SK-N-SH (cell line): Measurements from ENCODE around the gene PTPN14.

Source experiments
- JUND ChIP-seq: IDR thresholded peaks from 2 replicates; pipeline ENCODE4 v1.4.0; 2012
- POLR2AphosphoS5 ChIP-seq: IDR thresholded peaks from 2 replicates; pipeline ENCODE4 v1.6.1; 2012; ENCODE audit warnings: low read depth, low read length
- TF ChIP-seq, protein P1 (sequence below): IDR thresholded peaks from 2 replicates; pipeline ENCODE4 v1.4.0; 2012; ENCODE audit warnings: low read depth

DNA sequence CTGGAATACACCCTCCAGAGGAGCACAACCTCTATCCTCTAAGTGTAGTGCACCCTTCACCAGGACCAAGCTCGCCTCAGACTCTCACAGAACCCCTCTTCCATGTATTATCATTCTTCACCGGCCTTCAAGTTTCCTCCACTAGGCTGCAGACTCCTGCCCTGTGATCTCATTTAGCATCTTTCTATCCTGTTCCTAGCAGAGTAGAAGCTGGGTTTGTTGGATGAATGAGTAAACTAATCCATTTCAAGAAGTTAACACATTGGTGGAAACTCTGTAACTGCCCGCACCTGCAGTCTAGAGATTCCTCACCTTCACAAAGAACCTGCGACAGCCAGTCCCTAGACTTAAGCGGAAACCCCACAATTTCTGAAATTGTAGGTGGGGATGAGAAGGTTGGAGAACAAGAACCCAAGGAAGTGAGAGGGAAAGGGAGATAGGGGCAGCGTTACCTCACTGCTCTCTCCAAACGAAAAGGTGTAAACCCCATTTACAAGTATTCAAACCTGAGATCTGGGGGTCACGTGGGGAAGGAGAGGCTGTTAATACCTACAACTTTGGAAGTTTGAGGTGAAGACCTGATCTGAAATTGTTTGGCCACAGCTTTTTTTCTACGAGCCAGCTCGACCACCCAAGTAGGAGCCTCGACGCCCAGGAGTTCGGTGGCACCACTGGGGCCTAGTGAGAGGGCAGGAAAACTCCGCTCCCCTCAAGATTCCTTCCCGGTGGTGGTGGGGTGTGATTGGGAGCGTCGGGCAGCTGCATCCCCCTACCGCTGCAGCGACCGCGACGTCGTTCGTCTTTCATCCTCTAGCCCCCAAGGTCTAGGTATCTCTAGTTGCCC, 1.2 kb downstream of the PTPN14 start:
- TF ChIP-seq, protein P1, sequence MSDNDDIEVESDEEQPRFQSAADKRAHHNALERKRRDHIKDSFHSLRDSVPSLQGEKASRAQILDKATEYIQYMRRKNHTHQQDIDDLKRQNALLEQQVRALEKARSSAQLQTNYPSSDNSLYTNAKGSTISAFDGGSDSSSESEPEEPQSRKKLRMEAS = no peak
- TF ChIP-seq POLR2AphosphoS5 (no peak), JUND (no peak)
